ENCODE results near the gene THOC5. TPM values are rescaled to one million over a fixed set of nuclear protein-coding genes. Genes with fewer than 3 reads are reported as not detected.

The THOC5 gene
- total and polyA plus RNA-seq, 7 experiments from 2014 or later = 26.1 to 61.9 (median 46.3) TPM

DNA sequence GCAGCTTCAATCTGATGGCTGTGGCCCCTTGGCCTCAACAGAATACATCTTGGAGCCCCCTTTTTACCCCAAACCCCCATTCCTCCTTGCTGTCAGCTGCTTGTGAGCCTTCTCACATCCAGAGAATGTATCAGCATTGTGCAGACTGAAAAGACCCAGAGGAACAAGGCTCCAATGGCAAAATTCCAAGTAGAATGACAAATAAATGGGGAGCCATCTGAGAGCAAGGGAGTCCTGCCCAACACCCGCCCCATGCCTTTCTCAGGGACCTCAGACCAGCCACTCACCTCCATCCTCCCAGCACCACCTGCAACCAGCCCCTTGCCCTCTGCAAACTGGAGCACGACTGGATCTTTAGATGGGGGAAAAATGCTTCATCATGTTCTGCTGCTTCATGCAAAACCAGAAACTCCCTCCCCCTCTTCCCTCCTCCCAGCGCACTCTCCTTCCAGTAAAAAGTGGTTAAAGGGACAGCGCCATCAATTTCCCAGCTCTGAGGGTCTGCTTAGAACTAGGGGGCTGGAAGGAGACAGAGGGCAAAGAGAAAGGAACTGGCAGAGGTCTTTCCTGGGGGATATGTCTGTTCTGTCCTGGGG, 75.7 kb downstream of the THOC5 start:
- Histone ChIP-seq H3K4me3 (ENCODE audit: low read length) (no peak overlapping the region), H3K9me3 (ENCODE audit: control insufficient read depth in 2 of 3, low read length in 3 of 3) (no peaks in the 10 kb centered on the region), H3K36me3 (ENCODE audit: control insufficient read depth in 2 of 3, insufficient read depth in 3 of 3, low read length in 3 of 3) (no peaks in the 10 kb centered on the region), H3K27ac (ENCODE audit: low read depth, low read length) (no peak overlapping the region), H3K4me1 (ENCODE audit: control insufficient read depth in 2 of 2, insufficient read depth in 2 of 2, low read length in 2 of 2) (no peaks in the 10 kb centered on the region), H3K27me3 (ENCODE audit: control insufficient read depth in 2 of 2, insufficient read depth in 2 of 2, low read length in 2 of 2) (peaks cover 6 to 12% of the 10 kb centered on the region in 2 donors)
- ChIA-PET POLR2A (no interaction called here), CTCF (no interaction called here)
- DNase-seq (no peak), ATAC-seq (no peak)
- Mint-ChIP-seq H3K9me3 (peaks cover 0 to 6% (median 0%) of the 10 kb centered on the region in 11 donors), H3K4me3 (no peak overlapping the region), H3K27me3 (peaks cover 38 to 63% (median 52%) of the 10 kb centered on the region in 5 donors), H3K36me3 (peaks cover 0 to 5% (median 0%) of the 10 kb centered on the region in 5 donors), H3K27ac (no peak overlapping the region), H3K4me1 (peaks cover 15 to 22% (median 20%) of the 10 kb centered on the region in 7 donors)
- intact Hi-C loops (cut with micrococcal nuclease) = no loop called here

DNA sequence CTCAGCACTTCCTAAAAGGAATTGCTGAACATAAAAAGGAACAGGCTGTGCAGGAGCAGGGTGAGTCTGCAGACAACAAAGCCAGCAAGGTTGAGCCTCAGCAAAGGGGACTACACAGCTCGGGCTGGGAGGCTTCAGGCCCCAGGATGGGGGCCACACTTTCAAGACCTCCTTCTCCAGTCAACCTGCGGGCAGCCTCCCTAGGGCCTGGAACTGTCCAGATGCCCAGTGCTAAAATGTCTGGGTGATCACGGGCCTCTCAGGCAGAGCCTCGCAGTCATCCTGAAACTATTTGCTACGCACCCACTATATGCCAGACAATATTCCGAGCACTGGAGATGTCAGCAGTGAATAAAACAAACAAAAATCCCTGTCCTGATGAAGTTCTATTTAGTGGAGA, 77.4 kb downstream of the THOC5 start:
- peaks cover 10 to 18% (median 13%) of the 10 kb centered on the region in 7 donors for H3K4me1 Mint-ChIP-seq
- H3K9me3 Mint-ChIP-seq = peaks cover 0 to 3% (median 0%) of the 10 kb centered on the region in 11 donors
- H3K4me1 ChIP-seq (ENCODE audit: control insufficient read depth in 2 of 2, insufficient read depth in 2 of 2, low read length in 2 of 2) = no peaks in the 10 kb centered on the region
- POLR2A ChIA-PET = no interaction called here
- peaks cover 6 to 12% of the 10 kb centered on the region in 2 donors for H3K27me3 ChIP-seq (ENCODE audit: control insufficient read depth in 2 of 2, insufficient read depth in 2 of 2, low read length in 2 of 2)
- peaks cover 32 to 55% (median 40%) of the 10 kb centered on the region in 5 donors for H3K27me3 Mint-ChIP-seq
- DNase-seq (no peak), ATAC-seq (no peak)
- H3K4me3 Mint-ChIP-seq = no peak overlapping the region
- H3K27ac Mint-ChIP-seq = no peak overlapping the region
- CTCF ChIA-PET = no interaction called here
- no peak overlapping the region for H3K4me3 ChIP-seq (ENCODE audit: low read length)
- H3K36me3 ChIP-seq (ENCODE audit: control insufficient read depth in 2 of 3, insufficient read depth in 3 of 3, low read length in 3 of 3) = no peaks in the 10 kb centered on the region
- H3K27ac ChIP-seq (ENCODE audit: low read depth, low read length) = no peak overlapping the region
- H3K36me3 Mint-ChIP-seq = peaks cover 0 to 1% (median 0%) of the 10 kb centered on the region in 5 donors
- no peaks in the 10 kb centered on the region for H3K9me3 ChIP-seq (ENCODE audit: control insufficient read depth in 2 of 3, low read length in 3 of 3)
- intact Hi-C loops (cut with micrococcal nuclease) = no loop called here

- H3K36me3 Mint-ChIP-seq = peaks cover 0 to 1% (median 0%) of the 10 kb centered on the region in 5 donors
- Histone ChIP-seq H3K4me3 (ENCODE audit: low read length) (no peak overlapping the region), H3K9me3 (ENCODE audit: control insufficient read depth in 2 of 3, low read length in 3 of 3) (no peaks in the 10 kb centered on the region), H3K36me3 (ENCODE audit: control insufficient read depth in 2 of 3, insufficient read depth in 3 of 3, low read length in 3 of 3) (no peaks in the 10 kb centered on the region), H3K4me1 (ENCODE audit: control insufficient read depth in 2 of 2, insufficient read depth in 2 of 2, low read length in 2 of 2) (no peaks in the 10 kb centered on the region), H3K27ac (ENCODE audit: low read depth, low read length) (no peak overlapping the region), H3K27me3 (ENCODE audit: control insufficient read depth in 2 of 2, insufficient read depth in 2 of 2, low read length in 2 of 2) (peaks cover 6 to 12% of the 10 kb centered on the region in 2 donors)
- peaks cover 0 to 3% (median 0%) of the 10 kb centered on the region in 11 donors for H3K9me3 Mint-ChIP-seq
- POLR2A ChIA-PET = no interaction called here
- CTCF ChIA-PET = interaction anchor here (0.7 kb wide), 1 partner anchor 64 kb away, joined by 4 read pairs; no protein-coding TSS in a partner anchor
- peaks cover 10 to 18% (median 13%) of the 10 kb centered on the region in 7 donors for H3K4me1 Mint-ChIP-seq
- ATAC-seq (no peak), DNase-seq (no peak)
- peaks cover 33 to 55% (median 40%) of the 10 kb centered on the region in 5 donors for H3K27me3 Mint-ChIP-seq
- no peak overlapping the region for H3K27ac Mint-ChIP-seq
- H3K4me3 Mint-ChIP-seq = no peak overlapping the region
- intact Hi-C loops (cut with micrococcal nuclease) = no loop called here
Observed at GRCh38 chr22:29475550-29475949, 78.0 kb downstream of the THOC5 start.

DNA sequence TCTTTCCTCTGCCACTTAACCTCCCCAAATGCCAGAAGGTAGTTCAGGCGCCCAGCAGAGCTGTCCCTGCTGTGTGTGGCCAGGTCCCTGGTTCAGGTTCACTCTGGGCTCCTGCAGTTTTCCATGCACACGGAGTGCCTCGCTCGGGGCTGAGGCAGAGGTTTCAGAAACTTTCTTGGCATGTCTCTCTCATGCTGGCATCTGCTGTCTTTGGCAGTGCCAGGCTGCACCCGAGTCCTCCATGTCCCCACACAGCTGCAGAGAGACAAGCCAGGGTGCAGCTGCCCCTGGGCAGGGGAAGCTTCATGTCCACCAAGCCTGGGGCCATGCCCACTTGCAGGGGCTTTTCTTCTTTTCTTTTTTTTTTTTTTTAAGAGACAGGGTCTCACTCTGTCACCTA, 80.6 kb downstream of the THOC5 start:
- Histone ChIP-seq H3K36me3 (ENCODE audit: control insufficient read depth in 2 of 3, insufficient read depth in 3 of 3, low read length in 3 of 3) (no peaks in the 10 kb centered on the region), H3K27ac (ENCODE audit: low read depth, low read length) (no peak overlapping the region), H3K27me3 (ENCODE audit: control insufficient read depth in 2 of 2, insufficient read depth in 2 of 2, low read length in 2 of 2) (peaks cover 0 to 2% of the 10 kb centered on the region in 2 donors), H3K9me3 (ENCODE audit: control insufficient read depth in 2 of 3, low read length in 3 of 3) (no peaks in the 10 kb centered on the region), H3K4me1 (ENCODE audit: control insufficient read depth in 2 of 2, insufficient read depth in 2 of 2, low read length in 2 of 2) (no peaks in the 10 kb centered on the region), H3K4me3 (ENCODE audit: low read length) (no peak overlapping the region)
- Mint-ChIP-seq H3K36me3 (peaks cover 0 to 1% (median 0%) of the 10 kb centered on the region in 5 donors), H3K27ac (no peak overlapping the region), H3K4me1 (peaks cover 0 to 6% (median 2%) of the 10 kb centered on the region in 7 donors), H3K4me3 (no peak overlapping the region), H3K9me3 (peaks cover 0 to 1% (median 0%) of the 10 kb centered on the region in 11 donors), H3K27me3 (peaks cover 17 to 35% (median 22%) of the 10 kb centered on the region in 5 donors)
- no peak for DNase-seq
- POLR2A ChIA-PET = no interaction called here
- ATAC-seq = no peak
- intact Hi-C loops (cut with micrococcal nuclease) = no loop called here
- CTCF ChIA-PET = no interaction called here

- POLR2A ChIA-PET = no interaction called here
- CTCF ChIA-PET = no interaction called here
- H3K9me3 Mint-ChIP-seq = no peaks in the 10 kb centered on the region
- intact Hi-C loops (cut with micrococcal nuclease) = no loop called here
- peaks cover 4 to 22% (median 11%) of the 10 kb centered on the region in 5 donors for H3K27me3 Mint-ChIP-seq
- no peaks in the 10 kb centered on the region for H3K27me3 ChIP-seq (ENCODE audit: control insufficient read depth in 2 of 2, insufficient read depth in 2 of 2, low read length in 2 of 2)
- no peaks in the 10 kb centered on the region for H3K4me1 ChIP-seq (ENCODE audit: control insufficient read depth in 2 of 2, insufficient read depth in 2 of 2, low read length in 2 of 2)
- peak overlapping the region in 9 of 10 donors; percentile 38 to 81 (median 63) for H3K4me3 Mint-ChIP-seq
- DNase-seq (peak; percentile 42 to 84 (median 67)), ATAC-seq (peak; percentile 97)
- peak overlapping the region in 3 of 9 donors; percentile 18 to 62 (median 19) for H3K27ac Mint-ChIP-seq
- H3K9me3 ChIP-seq (ENCODE audit: control insufficient read depth in 2 of 3, low read length in 3 of 3) = no peaks in the 10 kb centered on the region
- H3K36me3 Mint-ChIP-seq = no peaks in the 10 kb centered on the region
- no peaks in the 10 kb centered on the region for H3K36me3 ChIP-seq (ENCODE audit: control insufficient read depth in 2 of 3, insufficient read depth in 3 of 3, low read length in 3 of 3)
- no peak overlapping the region for H3K27ac ChIP-seq (ENCODE audit: low read depth, low read length)
- peaks cover 0 to 6% (median 2%) of the 10 kb centered on the region in 7 donors for H3K4me1 Mint-ChIP-seq
- H3K4me3 ChIP-seq (ENCODE audit: low read length) = peak overlapping the region; percentile 27
Observed at GRCh38 chr22:29470159-29470855, 83.2 kb downstream of the THOC5 start.

DNA sequence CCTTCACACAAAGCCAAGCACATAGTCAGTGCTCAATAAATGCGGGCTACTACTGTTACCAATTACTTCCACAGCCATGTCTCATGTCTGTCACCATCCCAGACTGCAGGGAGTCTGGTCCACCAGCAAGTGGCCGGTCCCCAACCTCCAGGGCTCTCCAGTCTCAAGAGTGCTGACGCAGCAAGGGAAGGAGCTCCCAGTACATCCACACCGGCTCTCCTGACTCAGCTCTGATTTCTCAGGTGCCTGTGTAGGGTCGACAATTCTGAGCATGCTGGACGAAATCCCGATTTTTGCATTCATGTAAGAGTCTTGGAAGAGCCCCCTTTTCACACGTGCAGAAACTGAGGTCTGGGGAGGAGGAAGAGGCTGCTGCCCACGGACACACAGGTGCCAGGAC, 83.8 kb downstream of the THOC5 start:
- H3K36me3 ChIP-seq (ENCODE audit: control insufficient read depth in 2 of 3, insufficient read depth in 3 of 3, low read length in 3 of 3) = no peaks in the 10 kb centered on the region
- CTCF ChIA-PET = no interaction called here
- POLR2A ChIA-PET = no interaction called here
- H3K4me3 ChIP-seq (ENCODE audit: low read length) = peak overlapping the region; percentile 27
- Mint-ChIP-seq H3K4me1 (peaks cover 0 to 6% (median 2%) of the 10 kb centered on the region in 7 donors), H3K36me3 (no peaks in the 10 kb centered on the region), H3K4me3 (peak overlapping the region in 8 of 10 donors; percentile 23 to 81 (median 66)), H3K27me3 (peaks cover 4 to 19% (median 10%) of the 10 kb centered on the region in 5 donors), H3K9me3 (no peaks in the 10 kb centered on the region), H3K27ac (no peak overlapping the region)
- H3K27me3 ChIP-seq (ENCODE audit: control insufficient read depth in 2 of 2, insufficient read depth in 2 of 2, low read length in 2 of 2) = no peaks in the 10 kb centered on the region
- H3K4me1 ChIP-seq (ENCODE audit: control insufficient read depth in 2 of 2, insufficient read depth in 2 of 2, low read length in 2 of 2) = no peaks in the 10 kb centered on the region
- H3K9me3 ChIP-seq (ENCODE audit: control insufficient read depth in 2 of 3, low read length in 3 of 3) = no peaks in the 10 kb centered on the region
- intact Hi-C loops (cut with micrococcal nuclease) = no loop called here
- no peak overlapping the region for H3K27ac ChIP-seq (ENCODE audit: low read depth, low read length)
- no peak for ATAC-seq
- no peak for DNase-seq

Measured in naive thymus-derived CD4-positive, alpha-beta T cell (primary cell).